ENCODE data around the gene TNN.

Gene TNN

GRCh38 chr1:175075572-175076568, 8.2 kb downstream of the TNN start:
- Histone ChIP-seq H3K9ac (ENCODE audit: low read length) (no peak overlapping the region), H3K27me3 (ENCODE audit: control insufficient read depth, insufficient read depth, low read length) (no peaks in the 10 kb centered on the region), H3K4me3 (ENCODE audit: low read length) (no peak overlapping the region), H3K27ac (ENCODE audit: low read depth, low read length) (no peak overlapping the region), H3K36me3 (ENCODE audit: control insufficient read depth, insufficient read depth, low read length) (no peaks in the 10 kb centered on the region), H3K4me1 (ENCODE audit: control insufficient read depth, insufficient read depth, low read length) (peaks cover 5% of the 10 kb centered on the region)

DNA sequence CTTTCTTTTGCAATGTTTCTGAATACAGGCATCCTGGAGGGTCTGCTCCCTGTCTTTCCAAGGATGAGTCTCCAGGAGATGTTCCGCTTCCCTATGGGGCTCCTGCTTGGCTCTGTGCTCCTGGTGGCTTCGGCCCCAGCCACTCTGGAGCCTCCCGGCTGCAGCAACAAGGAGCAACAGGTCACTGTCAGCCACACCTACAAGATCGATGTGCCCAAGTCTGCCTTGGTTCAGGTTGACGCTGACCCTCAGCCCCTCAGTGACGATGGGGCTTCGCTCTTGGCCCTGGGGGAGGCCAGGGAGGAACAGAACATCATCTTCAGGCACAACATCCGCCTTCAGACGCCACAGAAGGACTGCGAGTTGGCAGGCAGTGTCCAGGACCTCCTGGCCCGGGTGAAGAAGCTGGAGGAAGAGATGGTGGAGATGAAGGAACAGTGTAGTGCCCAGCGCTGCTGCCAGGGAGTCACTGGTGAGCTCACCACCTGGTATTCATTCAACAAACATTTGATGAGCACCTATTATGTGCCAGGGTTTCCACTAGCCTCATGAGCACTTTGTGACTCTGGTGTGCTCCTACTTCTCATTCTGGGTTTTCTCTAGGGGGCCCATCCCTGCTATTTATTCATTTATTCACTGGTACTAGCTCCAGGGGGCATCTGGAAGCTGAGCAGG, 9.9 kb downstream of the TNN start:
- Histone ChIP-seq H3K27ac (ENCODE audit: low read depth, low read length) (no peak overlapping the region), H3K4me1 (ENCODE audit: control insufficient read depth, insufficient read depth, low read length) (no peaks in the 10 kb centered on the region), H3K27me3 (ENCODE audit: control insufficient read depth, insufficient read depth, low read length) (no peaks in the 10 kb centered on the region), H3K36me3 (ENCODE audit: control insufficient read depth, insufficient read depth, low read length) (no peaks in the 10 kb centered on the region), H3K9ac (ENCODE audit: low read length) (no peak overlapping the region), H3K4me3 (ENCODE audit: low read length) (no peak overlapping the region)

DNA sequence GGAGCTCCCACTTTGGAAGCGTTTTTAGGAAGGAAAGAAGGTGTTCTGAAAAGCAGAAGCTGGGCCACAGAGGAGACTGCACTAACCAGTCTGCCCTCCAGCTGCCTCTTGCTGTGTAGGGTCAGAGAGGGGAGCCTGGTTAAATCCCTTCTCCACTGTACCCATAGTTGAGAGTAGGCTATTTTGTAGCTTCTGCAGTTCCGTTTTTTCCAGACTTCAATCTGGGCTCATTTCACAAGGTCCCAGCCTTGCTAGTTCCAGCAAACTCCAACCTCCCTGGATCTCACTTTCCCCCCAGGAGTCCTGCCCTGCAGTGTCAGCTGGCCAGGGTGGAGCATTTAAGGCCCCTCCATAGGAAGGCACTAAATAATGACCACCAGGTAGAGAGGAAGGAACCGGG, 11.0 kb downstream of the TNN start:
- no peaks in the 10 kb centered on the region for H3K4me1 ChIP-seq (ENCODE audit: control insufficient read depth, insufficient read depth, low read length)
- H3K4me3 ChIP-seq (ENCODE audit: low read length), result no peak overlapping the region
- no peaks in the 10 kb centered on the region for H3K36me3 ChIP-seq (ENCODE audit: control insufficient read depth, insufficient read depth, low read length)
- no peak overlapping the region for H3K9ac ChIP-seq (ENCODE audit: low read length)
- no peak overlapping the region for H3K27ac ChIP-seq (ENCODE audit: low read depth, low read length)
- no peaks in the 10 kb centered on the region for H3K27me3 ChIP-seq (ENCODE audit: control insufficient read depth, insufficient read depth, low read length)

- Histone ChIP-seq H3K27ac (ENCODE audit: low read depth, low read length) (no peak overlapping the region), H3K27me3 (ENCODE audit: control insufficient read depth, insufficient read depth, low read length) (no peaks in the 10 kb centered on the region), H3K4me1 (ENCODE audit: control insufficient read depth, insufficient read depth, low read length) (no peaks in the 10 kb centered on the region), H3K36me3 (ENCODE audit: control insufficient read depth, insufficient read depth, low read length) (no peaks in the 10 kb centered on the region), H3K9ac (ENCODE audit: low read length) (no peak overlapping the region), H3K4me3 (ENCODE audit: low read length) (no peak overlapping the region)
These were observed 11.7 kb downstream of the TNN start for GRCh38 chr1:175079338-175079737.

GRCh38 chr1:175080030-175080429, 12.4 kb downstream of the TNN start:
- H3K4me1 ChIP-seq (ENCODE audit: control insufficient read depth, insufficient read depth, low read length), result no peaks in the 10 kb centered on the region
- no peaks in the 10 kb centered on the region for H3K27me3 ChIP-seq (ENCODE audit: control insufficient read depth, insufficient read depth, low read length)
- H3K9ac ChIP-seq (ENCODE audit: low read length), result no peak overlapping the region
- H3K27ac ChIP-seq (ENCODE audit: low read depth, low read length), result no peak overlapping the region
- no peaks in the 10 kb centered on the region for H3K36me3 ChIP-seq (ENCODE audit: control insufficient read depth, insufficient read depth, low read length)
- H3K4me3 ChIP-seq (ENCODE audit: low read length), result no peak overlapping the region

DNA sequence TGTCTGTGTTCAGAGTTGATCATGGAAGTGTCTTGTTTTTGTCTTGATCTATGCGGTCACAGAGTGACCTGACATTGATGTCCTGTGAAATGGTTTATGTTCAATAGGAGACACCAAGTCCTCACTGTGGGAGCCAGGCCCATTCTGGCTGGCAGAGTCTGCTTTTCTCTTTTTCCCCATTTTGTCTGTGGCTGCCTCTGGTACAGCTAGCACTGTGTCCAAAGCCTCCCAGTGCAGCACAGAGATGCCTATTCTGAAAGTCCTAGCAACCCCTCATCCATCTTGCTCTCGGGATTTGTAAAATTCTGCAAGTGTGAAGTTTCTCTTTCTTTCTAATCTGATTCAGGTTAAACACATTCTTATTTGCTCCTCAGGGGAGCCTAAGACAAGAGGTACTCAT, 14.3 kb downstream of the TNN start:
- H3K9ac ChIP-seq (ENCODE audit: low read length), result no peak overlapping the region
- H3K4me1 ChIP-seq (ENCODE audit: control insufficient read depth, insufficient read depth, low read length), result no peaks in the 10 kb centered on the region
- no peaks in the 10 kb centered on the region for H3K36me3 ChIP-seq (ENCODE audit: control insufficient read depth, insufficient read depth, low read length)
- H3K27ac ChIP-seq (ENCODE audit: low read depth, low read length), result no peak overlapping the region
- H3K4me3 ChIP-seq (ENCODE audit: low read length), result no peak overlapping the region
- no peaks in the 10 kb centered on the region for H3K27me3 ChIP-seq (ENCODE audit: control insufficient read depth, insufficient read depth, low read length)

- H3K27me3 ChIP-seq (ENCODE audit: control insufficient read depth, insufficient read depth, low read length), result no peaks in the 10 kb centered on the region
- no peak overlapping the region for H3K4me3 ChIP-seq (ENCODE audit: low read length)
- H3K36me3 ChIP-seq (ENCODE audit: control insufficient read depth, insufficient read depth, low read length), result no peaks in the 10 kb centered on the region
- no peaks in the 10 kb centered on the region for H3K4me1 ChIP-seq (ENCODE audit: control insufficient read depth, insufficient read depth, low read length)
- no peak overlapping the region for H3K27ac ChIP-seq (ENCODE audit: low read depth, low read length)
- no peak overlapping the region for H3K9ac ChIP-seq (ENCODE audit: low read length)
These were observed 20.9 kb downstream of the TNN start for GRCh38 chr1:175088525-175088951.

DNA sequence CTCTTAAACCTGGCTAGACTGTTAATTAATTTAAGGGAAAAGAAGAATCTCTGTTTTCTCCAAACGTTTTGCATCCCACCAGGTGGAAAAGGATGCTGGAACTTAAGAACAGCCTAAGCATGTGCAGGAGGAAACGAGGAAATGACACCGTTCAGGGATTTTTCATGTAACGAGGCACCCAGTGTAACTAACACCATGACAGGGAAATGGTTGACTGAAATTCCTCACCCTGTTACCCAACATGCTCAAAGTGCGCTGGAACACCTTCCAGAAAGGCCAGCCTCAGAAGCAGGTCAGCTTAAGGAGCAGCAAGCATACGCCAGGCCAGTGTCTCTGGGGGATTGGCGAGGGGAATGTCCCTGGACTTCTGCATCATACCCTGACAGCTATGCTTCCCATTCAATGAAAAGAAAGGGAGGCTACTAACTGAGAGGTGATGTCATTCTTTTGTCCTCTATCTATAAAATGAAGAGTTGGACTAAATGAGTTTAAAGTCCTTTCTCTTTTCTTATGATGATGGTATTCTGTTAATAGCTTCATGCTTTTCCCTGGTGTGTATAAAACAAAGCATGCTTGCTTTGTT, 21.6 kb downstream of the TNN start:
- Histone ChIP-seq H3K4me3 (ENCODE audit: low read length) (no peak overlapping the region), H3K27me3 (ENCODE audit: control insufficient read depth, insufficient read depth, low read length) (no peaks in the 10 kb centered on the region), H3K4me1 (ENCODE audit: control insufficient read depth, insufficient read depth, low read length) (no peaks in the 10 kb centered on the region), H3K36me3 (ENCODE audit: control insufficient read depth, insufficient read depth, low read length) (no peaks in the 10 kb centered on the region), H3K9ac (ENCODE audit: low read length) (no peak overlapping the region), H3K27ac (ENCODE audit: low read depth, low read length) (no peak overlapping the region)

DNA sequence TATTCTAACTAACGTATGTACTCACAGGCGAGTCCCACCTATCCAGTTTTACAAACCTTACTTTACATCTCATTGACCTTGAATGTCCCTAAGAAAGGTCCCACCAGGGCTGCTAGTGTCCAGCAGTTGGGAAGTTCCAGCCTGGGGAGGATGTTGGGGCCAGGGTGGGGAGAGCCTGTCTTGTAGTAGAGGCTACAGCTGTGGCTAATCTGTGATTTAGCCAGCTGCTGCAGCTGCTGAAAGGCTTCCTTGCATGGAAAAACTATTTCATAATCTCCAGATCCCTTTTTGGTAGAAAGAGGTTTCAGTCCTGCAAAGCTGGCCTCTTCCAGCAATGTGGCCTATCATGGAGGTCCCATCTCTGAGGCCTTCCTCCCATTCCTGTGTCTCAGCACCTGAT, 23.1 kb downstream of the TNN start:
- H3K36me3 ChIP-seq (ENCODE audit: control insufficient read depth, insufficient read depth, low read length), result no peaks in the 10 kb centered on the region
- no peak overlapping the region for H3K4me3 ChIP-seq (ENCODE audit: low read length)
- H3K27ac ChIP-seq (ENCODE audit: low read depth, low read length), result peak overlapping the region; percentile 28
- H3K4me1 ChIP-seq (ENCODE audit: control insufficient read depth, insufficient read depth, low read length), result no peaks in the 10 kb centered on the region
- no peak overlapping the region for H3K9ac ChIP-seq (ENCODE audit: low read length)
- no peaks in the 10 kb centered on the region for H3K27me3 ChIP-seq (ENCODE audit: control insufficient read depth, insufficient read depth, low read length)

- Histone ChIP-seq H3K27me3 (ENCODE audit: control insufficient read depth, insufficient read depth, low read length) (no peaks in the 10 kb centered on the region), H3K4me3 (ENCODE audit: low read length) (no peak overlapping the region), H3K27ac (ENCODE audit: low read depth, low read length) (no peak overlapping the region), H3K36me3 (ENCODE audit: control insufficient read depth, insufficient read depth, low read length) (no peaks in the 10 kb centered on the region), H3K9ac (ENCODE audit: low read length) (no peak overlapping the region), H3K4me1 (ENCODE audit: control insufficient read depth, insufficient read depth, low read length) (no peaks in the 10 kb centered on the region)
These were observed 27.0 kb downstream of the TNN start for GRCh38 chr1:175094626-175095025.

DNA sequence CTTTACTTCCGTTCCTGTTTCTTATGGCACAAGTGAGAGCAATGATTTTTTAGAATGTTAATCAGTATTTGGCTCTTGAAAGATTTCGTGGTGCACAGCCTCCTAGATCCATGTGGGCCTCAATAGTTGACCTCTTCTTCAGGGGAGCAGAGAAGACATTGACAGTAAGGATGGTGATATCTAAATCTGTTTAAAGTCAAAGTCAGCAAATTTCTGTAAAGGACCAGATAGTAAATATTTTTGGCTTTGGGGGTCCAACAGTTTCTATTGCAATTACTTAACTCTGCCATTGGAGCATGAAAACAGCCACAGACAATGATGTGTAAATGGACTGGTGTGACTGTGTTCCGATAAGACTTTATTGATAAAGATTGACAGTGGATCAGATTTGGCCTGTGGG, 27.4 kb downstream of the TNN start:
- H3K27ac ChIP-seq (ENCODE audit: low read depth, low read length), result no peak overlapping the region
- H3K4me1 ChIP-seq (ENCODE audit: control insufficient read depth, insufficient read depth, low read length), result no peaks in the 10 kb centered on the region
- no peaks in the 10 kb centered on the region for H3K27me3 ChIP-seq (ENCODE audit: control insufficient read depth, insufficient read depth, low read length)
- H3K4me3 ChIP-seq (ENCODE audit: low read length), result no peak overlapping the region
- no peaks in the 10 kb centered on the region for H3K36me3 ChIP-seq (ENCODE audit: control insufficient read depth, insufficient read depth, low read length)
- H3K9ac ChIP-seq (ENCODE audit: low read length), result no peak overlapping the region

DNA sequence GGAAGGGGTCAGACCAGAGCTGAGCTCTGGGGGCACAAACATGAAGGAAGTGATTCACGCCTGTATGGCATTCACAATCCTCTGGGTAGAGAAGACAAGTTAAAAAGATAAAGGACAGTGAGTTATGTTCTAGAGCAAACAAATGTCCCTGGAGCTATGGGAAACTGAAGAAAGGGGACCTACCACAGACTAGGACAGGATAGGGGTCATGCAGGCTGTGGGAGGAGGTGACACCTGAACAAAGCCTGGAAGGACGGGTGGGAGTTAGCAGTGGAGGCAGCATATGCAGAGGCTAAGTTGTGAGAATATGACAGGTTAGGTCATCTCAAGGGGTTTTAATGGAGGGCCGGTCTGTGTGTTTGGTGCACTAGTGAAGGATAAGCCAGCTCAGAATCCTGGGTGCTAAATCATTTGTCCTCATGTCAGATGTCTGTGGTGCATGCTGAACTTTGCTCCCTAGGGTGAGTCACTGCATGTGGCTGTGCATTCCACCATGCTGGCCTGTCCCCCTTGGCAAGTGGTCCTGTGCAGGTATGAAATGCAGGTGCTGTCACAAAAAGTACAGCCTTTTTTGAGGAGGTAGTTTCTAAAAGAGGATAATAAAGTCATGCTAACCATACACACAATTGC, 28.5 kb downstream of the TNN start:
- no peak overlapping the region for H3K9ac ChIP-seq (ENCODE audit: low read length)
- H3K27ac ChIP-seq (ENCODE audit: low read depth, low read length), result no peak overlapping the region
- H3K36me3 ChIP-seq (ENCODE audit: control insufficient read depth, insufficient read depth, low read length), result no peaks in the 10 kb centered on the region
- H3K27me3 ChIP-seq (ENCODE audit: control insufficient read depth, insufficient read depth, low read length), result no peaks in the 10 kb centered on the region
- no peak overlapping the region for H3K4me3 ChIP-seq (ENCODE audit: low read length)
- no peaks in the 10 kb centered on the region for H3K4me1 ChIP-seq (ENCODE audit: control insufficient read depth, insufficient read depth, low read length)
